Astrocyte (in vitro differentiated cells and primary cell): ENCODE results near the gene GIPC2.

ENCODE experiments used
- EZH2 ChIP-seq: IDR thresholded peaks from 2 replicates; pipeline ENCODE4 v1.6.1; 2012; ENCODE audit warnings: mild to moderate bottlenecking, low read length, inconsistent platforms; ENCODE audit not compliant: insufficient read depth
- TF ChIP-seq, protein P1 (sequence below): IDR thresholded peaks from 2 replicates; pipeline ENCODE4 v1.5.1; 2011; ENCODE audit warnings: low read depth, mild to moderate bottlenecking, inconsistent platforms, low read length, moderate library complexity; ENCODE audit not compliant: insufficient read depth

DNA sequence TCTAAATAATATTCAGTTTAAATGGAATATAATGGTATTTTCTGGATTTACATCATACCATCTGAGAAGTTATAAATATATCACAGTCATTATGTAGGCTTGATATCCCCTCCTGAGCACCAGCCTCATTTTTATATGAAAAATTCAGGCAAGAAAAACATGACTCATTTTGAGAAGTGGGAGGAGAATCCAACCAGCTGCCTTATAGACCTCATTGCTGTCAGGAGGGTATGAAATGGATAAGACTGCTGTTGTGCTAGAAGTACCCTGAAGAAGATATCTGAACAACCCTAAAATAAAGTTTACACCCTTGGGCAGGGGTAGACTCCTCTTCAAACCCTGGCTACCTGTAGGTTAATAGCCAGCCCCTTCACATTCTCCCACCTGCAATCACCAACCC is 8.8 kb downstream of the GIPC2 start:
- TF ChIP-seq, protein P1, sequence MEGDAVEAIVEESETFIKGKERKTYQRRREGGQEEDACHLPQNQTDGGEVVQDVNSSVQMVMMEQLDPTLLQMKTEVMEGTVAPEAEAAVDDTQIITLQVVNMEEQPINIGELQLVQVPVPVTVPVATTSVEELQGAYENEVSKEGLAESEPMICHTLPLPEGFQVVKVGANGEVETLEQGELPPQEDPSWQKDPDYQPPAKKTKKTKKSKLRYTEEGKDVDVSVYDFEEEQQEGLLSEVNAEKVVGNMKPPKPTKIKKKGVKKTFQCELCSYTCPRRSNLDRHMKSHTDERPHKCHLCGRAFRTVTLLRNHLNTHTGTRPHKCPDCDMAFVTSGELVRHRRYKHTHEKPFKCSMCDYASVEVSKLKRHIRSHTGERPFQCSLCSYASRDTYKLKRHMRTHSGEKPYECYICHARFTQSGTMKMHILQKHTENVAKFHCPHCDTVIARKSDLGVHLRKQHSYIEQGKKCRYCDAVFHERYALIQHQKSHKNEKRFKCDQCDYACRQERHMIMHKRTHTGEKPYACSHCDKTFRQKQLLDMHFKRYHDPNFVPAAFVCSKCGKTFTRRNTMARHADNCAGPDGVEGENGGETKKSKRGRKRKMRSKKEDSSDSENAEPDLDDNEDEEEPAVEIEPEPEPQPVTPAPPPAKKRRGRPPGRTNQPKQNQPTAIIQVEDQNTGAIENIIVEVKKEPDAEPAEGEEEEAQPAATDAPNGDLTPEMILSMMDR = no peak
- TF ChIP-seq EZH2 = no peak
